ENCODE data around the gene COG3.

- TF ChIP-seq CTCF (IDR thresholded peaks at IDR 0.05), result no peak
- TF ChIP-seq POLR2AphosphoS5 (IDR thresholded peaks at IDR 0.05), result no peak
- no peak for TF ChIP-seq POLR2A (IDR thresholded peaks at IDR 0.05)
- no peak for TF ChIP-seq EP300 (IDR thresholded peaks at IDR 0.05; ENCODE audit: low read depth)
These were observed 72.8 kb downstream of the COG3 start for GRCh38 chr13:45537516-45537915.

Data from transverse colon (tissue), 4 donors.